ENCODE results near the gene SLC38A4.

The SLC38A4 gene

GRCh38 chr12:46717159-46717558 lies 108.6 kb downstream of the SLC38A4 start:
- Histone ChIP-seq H2AFZ (ENCODE audit: low read length) (no peak overlapping the region), H3K4me2 (ENCODE audit: low read depth, low read length) (no peak overlapping the region), H4K20me1 (ENCODE audit: insufficient read depth, low read length) (no peaks in the 10 kb centered on the region), H3K27me3 (replicated peaks; ENCODE audit: insufficient read depth, low read length) (no peaks in the 10 kb centered on the region), H3K9me3 (replicated peaks; ENCODE audit: insufficient read depth, low read length) (no peaks in the 10 kb centered on the region), H3K36me3 (replicated peaks; ENCODE audit: insufficient read depth, low read length) (no peaks in the 10 kb centered on the region), H3K4me1 (ENCODE audit: low read length) (no peaks in the 10 kb centered on the region), H3K4me3 (ENCODE audit: low read length) (no peak overlapping the region), H3F3A (ENCODE audit: insufficient read depth, low read length) (no peaks in the 10 kb centered on the region), H3K79me2 (ENCODE audit: low read length) (no peaks in the 10 kb centered on the region), H3K9ac (ENCODE audit: low read length) (no peak overlapping the region), H3K9me2 (replicated peaks; ENCODE audit: insufficient read depth, low read length) (no peaks in the 10 kb centered on the region), H3K27ac (ENCODE audit: low read length) (no peak overlapping the region)
- TF ChIP-seq EZH2phosphoT487 (IDR thresholded peaks at IDR 0.05; ENCODE audit: low read length): no peak
- no peak for TF ChIP-seq EZH2 (optimal IDR thresholded peaks at IDR 0.05; ENCODE audit: low read depth, low read length)
- no peak for TF ChIP-seq CTCF (IDR thresholded peaks at IDR 0.05; ENCODE audit: low read length)
- no peak for DNase-seq
